Activated CD4-positive, alpha-beta T cell treated with anti-CD3 and anti-CD28 coated beads, Interleukin-2, Interleukin-6, amounts not matched to agents 100 ng/mL and 50 ng/mL, durations not matched to agents 16 hours and 8 hours (primary cell): ENCODE measurements around the gene RPL3.

Source experiments
- DNase-seq: peaks from one replicate; pipeline ENCODE4 v3.0.0-alpha.2; 2020

Gene RPL3

DNA sequence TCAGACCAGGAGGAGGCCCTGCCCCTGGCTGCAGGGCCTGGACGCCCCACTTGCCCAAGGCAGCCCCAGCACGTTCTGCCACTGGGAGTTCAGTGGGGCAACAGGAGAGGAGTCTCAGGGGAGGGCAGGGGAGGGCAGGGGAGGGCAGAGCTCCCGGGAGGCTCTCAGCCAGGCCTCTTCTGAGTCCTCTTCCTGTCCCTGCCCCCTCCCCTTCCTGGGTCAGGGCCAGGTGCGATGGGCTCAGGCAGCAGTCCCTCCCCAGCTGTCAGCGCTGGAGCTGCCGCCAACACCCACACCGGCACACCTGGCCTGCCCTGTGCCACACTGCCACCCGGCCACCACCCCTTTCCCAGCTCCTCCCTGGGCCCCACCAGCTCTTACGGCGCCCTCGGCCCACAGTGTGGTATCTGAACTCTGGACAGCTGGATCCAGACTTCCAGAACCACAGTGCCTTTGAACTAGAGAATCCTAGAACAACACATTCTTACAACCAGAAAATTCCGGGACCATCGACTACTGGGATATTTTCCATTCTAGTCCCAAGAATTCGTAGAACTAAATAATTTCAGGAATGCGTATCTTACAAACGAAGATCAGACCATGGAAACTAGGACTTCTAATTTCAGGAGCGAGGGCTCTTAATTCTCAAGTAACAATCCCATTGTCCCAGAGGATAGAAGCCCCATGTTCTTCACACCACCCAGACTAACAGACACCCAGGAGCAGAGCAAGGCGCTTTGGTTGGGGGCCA is 21.8 kb downstream of the RPL3 start:
- DNase-seq = no peak

DNA sequence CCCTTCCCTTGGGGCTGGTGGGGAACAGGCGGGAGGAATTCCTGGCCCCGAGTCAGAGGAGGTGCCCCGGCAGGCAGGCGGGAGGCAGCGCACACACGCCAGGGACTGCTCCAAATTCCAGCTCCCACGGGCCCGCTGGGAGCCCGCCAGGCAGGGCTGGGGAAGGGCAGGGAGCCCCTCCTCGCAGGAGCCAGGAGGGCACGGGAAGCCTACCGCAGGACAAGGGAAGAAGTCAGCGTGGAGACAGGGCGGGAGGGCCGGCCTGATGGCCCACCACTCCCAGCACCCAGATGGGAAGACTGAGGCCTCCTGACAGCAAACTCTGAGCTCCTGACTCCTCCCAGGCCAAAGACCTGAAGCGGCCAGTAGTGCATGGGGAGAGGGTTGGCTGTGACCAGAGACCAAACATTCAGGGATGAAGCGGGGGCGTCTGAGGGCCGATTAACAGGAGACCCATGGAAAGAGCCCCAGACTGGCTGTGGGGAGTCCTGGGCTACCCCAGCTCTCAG is 22.4 kb downstream of the RPL3 start:
- DNase-seq = no peak

DNA sequence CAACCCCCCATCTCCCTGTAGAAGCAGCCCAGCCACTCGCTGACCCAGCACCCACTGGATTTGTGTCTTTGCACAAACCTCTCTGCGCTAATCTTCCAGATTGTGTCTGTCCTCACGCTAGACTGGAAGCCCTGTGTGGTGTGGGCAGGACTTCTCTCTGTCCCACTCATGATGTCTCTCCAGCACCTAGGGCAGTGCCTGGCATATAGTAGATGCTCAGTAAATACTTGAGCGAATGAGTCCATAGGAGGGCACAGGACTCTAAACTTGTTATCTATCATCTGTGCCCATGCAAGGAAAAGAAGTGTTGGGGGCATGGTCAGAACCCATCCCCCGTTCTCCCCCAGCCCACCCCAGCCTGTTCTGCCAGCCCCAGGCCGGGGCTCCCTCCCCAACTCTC is 22.9 kb downstream of the RPL3 start:
- no peak for DNase-seq

DNA sequence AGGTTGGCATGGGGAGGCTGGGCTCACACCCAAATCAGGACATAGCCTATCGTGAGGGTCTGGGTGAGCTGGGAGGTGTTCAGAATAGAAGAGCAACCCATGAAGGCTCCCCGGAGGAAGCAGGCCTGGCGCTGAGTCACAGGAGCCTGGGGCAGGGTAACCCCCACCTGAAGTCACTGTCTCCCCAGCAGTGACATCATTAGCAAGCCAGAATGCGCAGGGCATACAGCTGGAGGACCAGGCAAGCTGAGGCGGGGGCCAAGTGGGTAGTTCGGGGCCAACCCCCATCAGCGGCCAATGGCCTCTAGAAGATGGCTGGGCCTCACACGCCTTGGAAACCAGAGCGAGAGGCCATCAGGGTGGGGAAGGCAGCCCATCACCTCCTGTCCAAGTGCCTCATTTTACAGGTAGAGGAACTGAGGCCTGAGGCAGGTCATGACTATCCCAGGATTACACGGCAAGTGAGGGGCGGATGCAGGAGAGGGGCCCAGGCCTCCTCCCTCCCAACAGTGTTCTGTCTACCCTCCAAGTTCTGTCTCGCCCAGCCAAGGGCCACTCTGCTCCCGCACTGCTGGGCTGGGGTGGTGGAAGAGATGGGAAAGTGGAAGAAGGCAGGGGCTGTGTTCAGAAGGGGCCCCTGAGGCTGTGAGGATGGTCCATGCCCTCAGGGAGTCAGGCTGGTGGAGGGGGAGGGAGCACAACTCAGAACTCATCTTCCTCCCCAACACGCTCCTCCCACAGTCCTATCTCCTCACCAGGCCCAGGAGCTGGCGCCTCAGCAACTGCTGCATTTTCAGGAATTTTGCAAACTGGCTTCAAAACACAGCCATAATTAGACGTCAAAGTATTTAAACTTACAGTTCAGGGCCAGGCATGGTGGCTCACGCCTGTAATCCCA is 24.6 kb downstream of the RPL3 start:
- DNase-seq = no peak

DNA sequence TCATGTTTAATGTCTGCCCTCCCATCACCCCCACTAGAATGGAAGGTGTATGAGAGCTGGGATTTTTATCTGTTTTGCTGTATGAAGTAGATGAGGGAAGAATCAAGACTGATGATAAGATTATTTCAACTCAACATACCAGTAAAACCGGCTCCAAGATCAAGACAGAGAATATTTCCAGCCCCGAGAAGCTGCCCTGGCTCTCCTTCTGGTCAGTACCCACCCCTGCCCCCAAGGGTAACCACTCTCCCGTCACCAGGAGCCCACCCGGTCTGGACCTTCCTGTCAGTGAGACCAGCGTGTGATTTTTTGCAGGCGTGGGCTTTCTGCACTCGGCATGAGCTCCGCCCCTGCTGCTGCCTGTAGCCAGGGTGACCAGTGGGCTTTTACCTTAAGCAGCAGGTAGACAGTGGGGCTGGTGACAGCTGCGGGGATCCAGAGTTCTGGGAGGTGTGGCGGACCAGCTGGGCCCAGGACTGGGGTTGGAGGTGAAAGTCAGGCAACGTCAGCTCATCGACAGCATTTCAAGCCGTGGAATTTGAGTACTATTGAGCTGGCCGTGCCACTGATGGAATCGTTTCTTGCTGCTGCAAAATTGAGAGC is 25.6 kb downstream of the RPL3 start:
- no peak for DNase-seq

DNA sequence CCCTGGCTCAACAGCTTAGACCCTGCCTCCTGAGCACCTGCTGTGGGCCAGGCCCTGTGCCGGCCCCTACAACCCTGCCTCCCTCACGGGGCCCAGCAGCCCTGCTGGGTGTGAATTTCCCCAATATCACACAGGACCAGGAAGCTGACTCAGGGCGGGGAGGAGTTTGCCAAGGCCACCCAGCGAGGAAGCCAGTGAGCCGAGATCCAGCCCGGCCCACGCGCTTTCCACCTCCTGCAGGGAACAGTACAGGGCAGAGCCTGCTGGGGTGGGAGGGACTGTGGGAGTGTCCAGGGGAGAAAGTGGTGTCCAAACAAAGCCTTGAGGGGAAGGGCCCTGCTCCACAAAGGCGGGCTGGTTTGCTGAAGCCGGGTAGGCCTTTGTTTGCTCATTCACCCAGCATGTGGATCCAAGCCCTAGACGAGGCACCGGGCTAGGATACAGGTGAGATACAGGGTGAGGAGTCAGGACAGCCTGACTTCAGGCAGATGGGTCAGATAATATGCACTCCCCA is 26.8 kb downstream of the RPL3 start:
- DNase-seq = no peak

DNA sequence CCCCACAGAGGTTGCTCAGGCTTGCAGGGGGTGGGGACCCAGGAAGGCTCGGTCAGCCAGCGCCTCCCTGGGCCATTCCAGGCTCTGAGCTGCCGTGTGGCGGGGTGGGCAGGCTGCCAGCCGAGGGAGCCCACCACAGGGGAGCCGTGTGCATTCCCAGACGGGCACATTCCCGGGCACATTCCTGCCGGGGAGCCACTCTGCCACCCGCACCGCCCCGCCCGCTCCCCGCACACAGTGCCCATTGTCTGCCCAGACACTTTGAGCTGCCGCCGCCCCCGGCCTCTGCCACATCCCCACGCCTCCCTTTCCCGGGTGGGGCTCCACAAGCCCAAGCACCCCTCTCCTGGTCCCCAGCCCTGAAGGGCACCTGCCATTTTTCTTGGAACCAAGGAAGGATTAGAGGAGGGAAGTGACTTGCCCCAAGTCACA is 27.4 kb downstream of the RPL3 start:
- DNase-seq = no peak

DNA sequence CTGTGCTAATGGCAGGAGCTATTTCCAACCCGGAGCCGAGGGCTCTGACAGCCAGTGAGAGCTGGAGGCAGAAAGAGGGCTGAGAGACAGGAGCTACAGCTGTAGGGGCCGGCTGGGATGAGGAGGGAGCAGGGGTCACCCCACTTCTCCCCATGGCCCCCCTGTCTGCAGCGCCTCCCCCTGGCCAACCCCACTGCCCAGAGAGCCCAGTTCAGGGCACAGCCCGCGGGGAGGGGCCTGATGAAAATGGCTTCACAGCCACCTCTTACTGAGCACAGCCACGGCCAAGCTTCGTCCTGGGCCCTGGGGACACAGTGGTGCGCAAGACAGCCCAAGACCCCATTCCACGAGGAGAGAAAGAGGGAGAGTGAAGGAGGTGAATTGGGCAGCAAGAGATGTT is 27.9 kb downstream of the RPL3 start:
- DNase-seq = no peak

DNA sequence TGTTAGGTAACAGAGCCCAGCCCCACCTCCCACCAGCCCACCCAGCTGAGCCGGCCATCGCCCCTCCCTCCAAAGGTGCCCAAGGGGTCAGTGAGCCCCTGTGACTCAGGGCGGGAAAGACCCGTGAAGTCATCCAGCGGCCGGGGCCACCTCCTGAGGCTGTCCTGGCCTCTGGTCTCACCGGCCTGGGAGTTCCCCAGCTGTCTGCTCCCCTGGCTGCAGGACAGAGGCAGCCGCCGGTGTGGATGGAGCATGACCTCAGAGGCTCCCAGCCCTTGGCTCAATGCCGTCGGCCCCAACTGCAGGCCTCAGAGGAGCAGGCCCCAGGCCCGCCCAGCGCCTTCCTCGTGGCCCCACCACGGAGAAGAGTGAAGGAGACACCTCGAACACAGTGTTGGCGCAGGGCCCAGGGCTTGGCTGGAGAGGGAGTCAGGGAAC is 28.7 kb downstream of the RPL3 start:
- DNase-seq = no peak

DNA sequence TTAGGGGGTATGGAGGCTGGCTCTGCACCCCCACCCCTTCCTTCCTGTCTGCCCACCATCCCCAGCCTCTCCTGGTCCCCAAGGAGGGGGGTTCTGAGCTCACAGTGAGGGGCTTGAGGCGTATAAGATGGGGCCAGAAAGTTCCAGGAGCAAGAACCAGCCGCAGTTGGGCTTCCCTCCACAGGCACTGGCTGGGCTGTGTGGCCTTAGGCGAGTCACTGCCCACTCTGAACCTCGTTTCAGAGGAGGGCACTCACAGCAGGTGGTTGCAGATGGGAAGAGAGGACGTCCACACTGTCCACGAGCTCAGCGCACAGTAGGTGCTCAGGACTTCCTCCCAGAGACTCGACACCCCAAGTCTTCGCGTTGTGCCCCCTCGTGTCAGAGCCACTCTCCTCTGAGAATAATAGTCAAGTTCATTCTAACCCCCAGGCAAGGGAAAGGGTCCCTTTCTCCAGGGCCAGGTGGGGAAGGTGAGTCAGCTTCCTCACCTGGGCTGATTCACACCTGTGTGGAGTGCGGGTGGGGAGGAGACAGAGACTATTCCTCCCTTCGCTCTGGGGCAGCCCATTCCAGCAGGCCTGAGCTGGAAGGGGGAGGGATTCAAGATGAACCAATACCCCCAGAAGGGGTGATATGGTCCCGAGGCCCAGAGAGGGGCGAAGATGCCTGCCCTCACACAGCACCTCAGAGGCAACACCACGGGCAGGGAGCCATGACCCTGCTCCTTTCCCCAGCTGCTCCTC is 29.3 kb downstream of the RPL3 start:
- DNase-seq = no peak

DNA sequence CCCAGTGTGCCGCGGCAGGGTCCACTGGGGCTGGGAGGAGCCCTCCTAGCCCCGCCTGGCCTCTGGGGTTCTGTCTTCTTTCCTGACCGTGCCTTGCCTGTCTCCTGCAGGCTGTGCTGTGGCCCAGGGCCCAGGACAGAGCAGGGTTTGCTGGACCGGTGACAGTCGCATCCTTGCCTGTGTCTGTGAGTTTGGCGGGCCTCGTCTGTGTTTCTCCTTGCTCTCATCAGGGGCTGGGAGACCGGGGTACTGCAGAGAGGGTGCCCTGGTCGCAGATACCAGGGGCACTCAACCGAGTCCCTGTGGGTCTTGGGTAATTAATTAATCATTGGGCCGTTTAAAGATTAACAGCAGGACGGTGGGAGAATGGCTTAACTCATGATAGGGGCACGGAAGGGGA is 29.9 kb downstream of the RPL3 start:
- no peak for DNase-seq

DNA sequence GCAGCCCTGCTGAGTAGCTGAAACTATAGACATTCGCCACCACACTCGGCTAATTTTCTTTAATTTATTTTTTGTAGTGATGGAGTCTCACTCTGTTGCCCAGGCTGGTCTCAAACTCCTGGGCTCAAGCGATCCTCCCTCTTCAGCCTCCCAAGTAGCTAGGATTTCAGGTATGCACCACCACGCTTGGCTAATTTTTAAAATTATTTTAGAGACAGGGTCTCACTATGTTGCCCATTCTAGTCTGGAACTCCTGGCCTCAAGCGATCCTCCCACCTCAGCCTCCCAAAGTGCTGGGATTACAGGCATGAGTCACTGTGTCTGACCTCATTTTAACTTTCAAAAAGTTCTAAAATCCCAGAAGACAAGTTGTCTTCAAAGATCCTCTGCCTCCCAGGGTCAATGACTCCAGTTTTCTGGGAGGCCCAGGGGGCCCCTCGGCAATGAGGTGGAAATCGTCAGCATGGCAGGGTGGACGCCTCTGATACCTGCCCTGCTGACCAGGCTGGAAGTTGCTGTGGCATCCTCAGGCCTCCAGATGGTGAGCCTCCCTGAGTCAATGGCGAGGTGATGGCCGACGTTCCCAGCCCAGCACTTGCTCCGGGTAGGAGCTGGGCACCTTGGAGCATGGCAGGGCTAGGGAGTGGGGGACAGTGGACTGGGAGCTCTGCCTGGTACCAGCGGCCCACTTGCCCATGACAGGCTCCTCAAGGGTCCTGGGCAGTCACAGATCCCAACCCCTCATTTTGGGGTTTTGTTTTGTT is 31.1 kb downstream of the RPL3 start:
- no peak for DNase-seq

DNA sequence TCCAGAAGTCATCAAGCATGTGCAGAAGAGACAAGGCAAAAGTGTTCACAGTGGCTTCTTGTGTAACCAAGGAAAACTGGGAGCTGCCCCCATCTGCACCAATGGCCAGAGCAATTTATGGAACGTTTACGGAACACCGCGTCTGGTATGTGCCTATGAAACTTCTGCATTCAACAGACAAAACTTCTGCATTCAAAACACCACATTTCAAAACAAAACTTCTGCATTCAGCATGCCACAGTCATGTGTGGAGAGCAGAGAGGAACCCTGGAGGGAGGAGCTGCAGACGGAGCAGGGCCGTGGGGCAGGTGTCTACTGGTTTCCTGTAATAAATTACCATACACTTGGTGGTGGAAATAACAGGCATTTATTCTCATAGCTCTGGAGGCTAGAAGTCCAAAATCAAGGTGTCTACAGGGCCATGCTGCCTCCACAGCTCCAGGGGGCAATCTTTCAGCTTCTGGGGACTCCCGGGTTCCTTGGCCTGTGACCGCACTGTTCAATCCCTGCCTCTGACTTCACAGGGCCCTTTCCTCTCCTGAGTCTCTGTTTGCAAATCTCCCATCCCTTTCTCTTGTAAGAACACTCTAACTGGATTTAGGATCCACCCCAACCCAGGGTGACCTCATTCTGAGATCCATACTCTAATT is 32.2 kb downstream of the RPL3 start:
- no peak for DNase-seq

DNA sequence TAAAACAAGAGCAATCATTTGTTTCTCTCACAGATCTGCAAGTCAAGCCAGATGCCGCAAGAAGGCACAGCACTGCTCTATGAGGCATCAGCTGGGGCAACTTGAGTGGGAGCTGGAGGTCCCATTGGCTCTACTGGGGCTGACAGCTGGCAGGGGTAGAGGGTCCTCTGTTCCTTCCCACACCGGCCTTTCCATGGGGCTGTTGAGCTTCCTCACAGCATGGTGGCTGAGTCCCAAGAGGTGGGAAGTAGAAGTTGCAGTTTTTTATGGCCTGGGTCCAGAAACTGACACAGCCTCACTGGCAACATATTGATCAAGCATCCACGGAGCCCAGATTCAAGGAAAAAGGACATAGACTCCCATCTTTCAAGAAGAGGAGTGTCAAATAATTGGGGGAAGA is 34.4 kb downstream of the RPL3 start:
- no peak for DNase-seq

DNA sequence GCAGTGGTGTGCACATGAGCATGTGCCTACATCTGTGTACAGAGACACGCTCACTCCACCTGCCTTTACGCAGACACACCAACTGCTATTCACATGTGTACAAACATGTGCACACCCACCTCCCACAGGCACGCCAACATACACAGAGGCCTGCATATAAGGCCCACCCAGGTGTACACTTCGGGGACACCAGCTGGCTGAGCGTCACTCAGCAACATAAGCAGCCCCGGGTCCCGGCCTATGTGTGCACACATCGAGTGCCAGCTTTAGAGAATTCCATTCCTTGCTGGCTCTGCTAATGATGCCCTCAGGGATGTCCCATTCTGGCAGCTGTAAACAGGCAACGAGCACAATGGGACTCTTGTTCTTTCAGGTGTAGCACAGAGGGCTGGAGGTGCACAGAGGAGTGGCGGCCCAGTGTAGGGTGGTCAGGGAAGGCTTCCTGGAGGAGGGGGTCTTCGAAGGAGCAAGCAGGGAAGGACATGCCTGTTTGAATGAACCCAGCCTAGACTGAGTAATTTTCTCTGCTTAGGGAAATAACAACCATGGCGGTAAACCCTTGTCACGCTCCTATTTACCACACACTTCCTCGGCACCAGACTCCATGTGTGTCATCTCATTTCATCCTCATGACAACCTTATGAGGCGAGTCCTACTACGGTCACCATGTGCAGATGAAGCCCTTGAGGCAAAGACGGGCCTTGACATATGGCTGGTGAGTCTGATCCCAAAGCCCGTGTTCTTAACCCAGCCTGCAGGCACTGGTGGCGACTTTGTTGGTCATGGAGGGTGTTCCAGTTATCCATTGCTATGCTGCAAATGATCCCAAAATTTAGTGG is 35.1 kb downstream of the RPL3 start:
- no peak for DNase-seq

DNA sequence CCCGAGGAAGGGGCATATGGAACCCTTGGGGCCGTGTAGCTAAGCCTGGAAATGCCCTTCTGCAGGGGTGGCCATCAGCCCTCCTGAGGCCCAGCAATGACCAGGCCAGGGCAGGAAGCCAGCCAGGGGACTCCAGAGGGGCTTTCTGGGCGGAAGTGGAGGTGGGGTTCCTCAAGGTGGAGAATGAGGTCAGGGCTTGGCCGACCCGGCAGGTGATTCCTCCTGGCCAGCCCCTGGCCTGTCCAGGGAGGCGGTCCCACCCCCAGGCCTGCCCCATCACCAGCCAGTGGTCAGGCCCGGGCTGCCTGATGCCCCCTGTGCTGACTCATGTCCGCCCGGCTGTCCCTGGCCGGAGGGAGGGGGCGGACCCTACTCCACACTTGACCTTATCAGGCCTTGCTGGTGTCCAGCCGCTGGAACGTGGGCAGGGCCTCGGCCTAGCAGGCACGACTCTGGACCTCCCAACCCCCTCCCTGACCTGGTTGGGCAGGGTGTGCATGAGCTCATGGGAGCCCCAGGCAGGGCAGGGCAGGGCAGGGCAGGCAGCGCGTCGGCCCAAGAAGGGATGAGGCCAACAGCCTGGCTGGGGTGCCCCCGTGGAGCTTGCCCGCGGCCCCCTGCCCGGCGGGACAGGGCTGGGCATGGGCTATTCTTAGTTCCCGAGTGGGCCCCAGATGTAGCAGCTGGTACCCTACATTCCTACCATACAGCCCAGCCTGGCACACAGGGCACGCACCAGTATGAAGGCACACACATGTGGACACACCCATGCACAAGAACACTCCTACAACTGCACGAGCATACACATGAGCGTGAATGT is 35.9 kb downstream of the RPL3 start:
- DNase-seq = no peak

DNA sequence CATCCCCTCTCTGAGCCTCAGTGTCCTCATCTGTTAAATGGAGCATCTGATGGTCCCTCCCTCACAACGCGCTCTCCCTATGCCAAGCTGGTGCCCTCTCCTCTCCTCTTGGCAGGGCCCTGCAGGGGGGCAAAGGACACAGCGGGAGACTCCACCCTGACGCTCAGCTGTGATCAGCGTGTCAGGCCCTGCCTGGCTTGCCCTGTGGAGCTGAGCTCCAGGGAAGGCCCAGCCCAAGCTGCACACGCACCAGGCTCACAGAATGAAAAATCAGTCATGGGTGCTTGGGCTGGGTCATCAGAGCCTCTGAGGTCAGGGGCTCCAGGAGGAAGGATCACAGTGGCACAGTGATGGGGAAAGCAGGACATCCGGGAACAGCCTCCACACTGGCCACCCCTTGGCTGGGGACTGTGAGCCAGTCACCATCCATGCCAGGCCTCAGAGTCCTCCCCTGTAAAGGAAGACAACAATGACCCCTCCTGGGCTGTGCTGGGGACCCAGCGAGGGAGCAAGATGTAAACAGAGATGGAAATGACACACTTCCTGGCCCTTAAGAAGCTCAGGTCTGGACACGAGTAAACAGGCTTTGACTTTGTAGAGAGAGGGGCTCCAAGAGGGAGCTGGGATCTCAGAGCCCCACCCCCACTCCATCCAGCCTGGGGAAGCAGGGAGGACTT is 36.6 kb downstream of the RPL3 start:
- DNase-seq = no peak

DNA sequence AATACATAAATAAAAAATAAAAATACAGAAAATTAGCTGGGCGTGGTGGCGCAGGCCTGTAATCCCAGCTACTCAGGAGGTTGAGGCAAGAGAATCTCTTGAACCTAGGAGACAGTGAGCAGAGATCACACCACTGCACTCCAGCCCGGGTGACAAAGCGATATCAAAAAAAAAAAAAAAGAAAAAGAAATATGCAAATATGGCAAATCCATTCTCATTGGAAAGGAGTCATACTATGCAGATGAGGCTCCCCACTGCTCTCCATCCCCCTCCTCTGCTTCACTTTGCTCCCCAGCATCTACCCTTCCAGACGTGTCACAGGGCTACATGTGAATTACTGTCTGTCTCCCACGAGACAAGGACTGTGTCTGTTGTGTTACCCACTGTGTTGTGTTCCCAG is 38.3 kb downstream of the RPL3 start:
- no peak for DNase-seq

DNA sequence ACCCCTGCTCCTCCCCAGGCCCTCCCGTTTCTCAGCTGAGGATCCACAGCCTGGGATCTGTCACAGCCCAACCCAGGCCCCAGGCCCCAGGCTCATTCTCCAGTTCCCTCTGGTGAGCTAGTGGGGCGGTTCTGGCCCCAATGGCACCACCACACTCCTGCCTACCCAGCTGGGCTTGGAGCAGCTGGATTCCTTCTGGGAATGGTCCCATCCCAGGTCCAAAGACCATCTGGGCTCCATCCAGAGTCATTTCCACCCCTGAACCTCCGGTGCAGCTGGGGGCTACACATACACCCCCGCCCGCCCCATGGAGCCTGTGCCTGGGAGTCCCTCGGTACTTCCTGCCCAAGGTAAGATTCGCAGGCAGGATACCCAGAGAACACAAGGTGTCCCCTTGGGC is 39.2 kb downstream of the RPL3 start:
- DNase-seq = no peak
